ENCODE results near the gene ADGRF3.
A peak's percentile ranks its signal among the peaks of the same experiment; 100 is the strongest.
"Not testable (repeated sequence)": the region's sequence is repeated elsewhere in the genome, so short reads cannot be mapped to it uniquely, and the experiment has no call there.

Gene ADGRF3

GRCh38 chr2:26276484-26277227, 69.9 kb downstream of the ADGRF3 start:
- no peak for DNase-seq (ENCODE audit: low spot score)

- DNase-seq (ENCODE audit: low spot score), result peak; percentile 59
Observed at GRCh38 chr2:26274058-26274613, 72.5 kb downstream of the ADGRF3 start.

GRCh38 chr2:26273501-26273900, 73.1 kb downstream of the ADGRF3 start:
- no peak for DNase-seq (ENCODE audit: low spot score)

- no peak for DNase-seq (ENCODE audit: low spot score)
Observed at GRCh38 chr2:26270373-26270772, 76.2 kb downstream of the ADGRF3 start.

DNA sequence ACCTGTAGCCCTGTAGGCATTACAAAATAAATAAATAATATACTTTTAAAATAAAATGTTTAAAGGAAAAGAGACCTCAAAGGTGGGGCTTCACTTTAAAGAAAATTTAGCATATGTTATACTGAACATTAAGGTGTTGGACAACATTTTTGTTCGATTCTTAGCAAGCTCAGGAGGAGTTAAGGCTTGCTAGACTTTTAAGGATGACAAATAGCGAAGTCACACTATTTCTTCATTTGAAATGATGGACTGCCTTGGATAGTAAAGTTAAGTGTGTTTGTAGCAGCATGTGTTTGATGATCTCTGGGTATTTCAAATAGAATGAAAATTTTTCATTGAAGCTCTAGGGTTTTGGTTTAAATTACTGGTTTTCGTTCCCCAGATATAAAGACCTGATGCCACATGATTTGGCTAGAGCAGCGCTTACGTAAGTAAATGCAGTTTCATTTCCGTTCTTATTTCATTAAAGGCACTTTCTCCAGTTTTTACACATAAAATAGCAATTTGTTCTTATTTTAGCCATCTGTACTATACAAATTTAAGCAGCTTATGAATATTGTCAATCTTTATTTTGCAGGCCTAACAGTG, 76.9 kb downstream of the ADGRF3 start:
- no peak for DNase-seq (ENCODE audit: low spot score)

- DNase-seq (ENCODE audit: low spot score), result not testable (repeated sequence)
Observed at GRCh38 chr2:26268670-26269385, 77.8 kb downstream of the ADGRF3 start.

DNA sequence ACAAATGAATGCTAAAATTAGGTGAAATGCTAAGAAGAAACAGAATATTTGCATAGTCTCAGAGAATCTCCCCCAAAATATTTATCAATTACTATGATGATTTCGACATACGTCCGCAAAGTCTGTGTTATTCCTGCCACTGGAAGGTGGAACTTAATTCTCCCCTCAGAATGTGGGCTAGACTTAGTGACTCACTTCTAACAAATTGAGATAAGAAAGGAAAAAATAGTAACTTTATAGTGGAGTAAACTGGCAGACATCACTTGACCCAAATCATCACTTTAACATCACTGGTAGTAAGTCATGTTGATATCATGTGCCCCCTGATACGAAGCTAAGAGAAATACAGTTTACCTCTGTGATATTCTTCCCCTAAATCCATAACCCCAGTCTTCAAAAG, 78.4 kb downstream of the ADGRF3 start:
- DNase-seq (ENCODE audit: low spot score), result no peak

GRCh38 chr2:26258836-26259235, 87.8 kb downstream of the ADGRF3 start:
- DNase-seq (ENCODE audit: low spot score), result not testable (repeated sequence)

All from AG08396 (cell line).